Esophagus mucosa (tissue), 1 donor: Measurements from ENCODE around the gene METTL24. TPM values are rescaled to one million over a fixed set of nuclear protein-coding genes. Genes with fewer than 3 reads are reported as not detected.

Experiments
- ATAC-seq: fragments of 200-7000 bp; cut with Tn5 transposase; one replicate; pipeline ENCODE4 v1.9.1; 2020
- total RNA-seq: library from RNA; stranded (reverse); gene quantifications from one replicate; pipeline ENCODE4 v1.2.4, GENCODE V29; 2023
- donor health status: DM: yes; HTN: yes; CAD: no.

METTL24 gene
- total RNA-seq, 1 donor from 2014 or later: not detected

GRCh38 chr6:110332281-110332680 lies 25.9 kb downstream of the METTL24 start:
- no peak for ATAC-seq

- no peak for ATAC-seq
Measured at GRCh38 chr6:110331816-110332215, 26.3 kb downstream of the METTL24 start.

GRCh38 chr6:110331390-110331789 lies 26.8 kb downstream of the METTL24 start:
- ATAC-seq: no peak

GRCh38 chr6:110329714-110330436 lies 28.3 kb downstream of the METTL24 start:
- no peak for ATAC-seq

GRCh38 chr6:110329348-110329713 lies 28.8 kb downstream of the METTL24 start:
- ATAC-seq: no peak

GRCh38 chr6:110328259-110328658 lies 29.9 kb downstream of the METTL24 start:
- ATAC-seq: no peak

- no peak for ATAC-seq
Measured at GRCh38 chr6:110327391-110327790, 30.8 kb downstream of the METTL24 start.

GRCh38 chr6:110326609-110327008 lies 31.5 kb downstream of the METTL24 start:
- ATAC-seq: no peak

GRCh38 chr6:110326057-110326456 lies 32.1 kb downstream of the METTL24 start:
- no peak for ATAC-seq

GRCh38 chr6:110325197-110325596 lies 33.0 kb downstream of the METTL24 start:
- ATAC-seq: no peak

- no peak for ATAC-seq
Measured at GRCh38 chr6:110324548-110324947, 33.6 kb downstream of the METTL24 start.

- ATAC-seq: no peak
Measured at GRCh38 chr6:110323258-110323657, 34.9 kb downstream of the METTL24 start.

GRCh38 chr6:110322874-110323242 lies 35.3 kb downstream of the METTL24 start:
- no peak for ATAC-seq

- ATAC-seq: no peak
Measured at GRCh38 chr6:110322151-110322873, 35.8 kb downstream of the METTL24 start.

GRCh38 chr6:110320307-110320706 lies 37.8 kb downstream of the METTL24 start:
- ATAC-seq: no peak

- ATAC-seq: no peak
Measured at GRCh38 chr6:110319843-110320242, 38.3 kb downstream of the METTL24 start.

GRCh38 chr6:110319381-110319780 lies 38.8 kb downstream of the METTL24 start:
- no peak for ATAC-seq

- no peak for ATAC-seq
Measured at GRCh38 chr6:110318971-110319370, 39.2 kb downstream of the METTL24 start.

GRCh38 chr6:110317646-110318045 lies 40.5 kb downstream of the METTL24 start:
- no peak for ATAC-seq

GRCh38 chr6:110317189-110317588 lies 41.0 kb downstream of the METTL24 start:
- no peak for ATAC-seq

- no peak for ATAC-seq
Measured at GRCh38 chr6:110315869-110316398, 42.2 kb downstream of the METTL24 start.

GRCh38 chr6:110315207-110315868 lies 42.8 kb downstream of the METTL24 start:
- no peak for ATAC-seq

GRCh38 chr6:110310861-110311446 lies 47.2 kb downstream of the METTL24 start:
- ATAC-seq: no peak
